Psoas muscle (tissue), 8 donors: ENCODE data around the gene SERINC4. TPM values are rescaled to one million over a fixed set of nuclear protein-coding genes. Genes with fewer than 3 reads are reported as not detected.
A peak's percentile ranks its signal among the peaks of the same experiment; 100 is the strongest.

Experiments used
- ATAC-seq, 4 donors: fragments of 200-7000 bp; cut with Tn5 transposase; one replicate each; pipeline ENCODE4 v1.9.1; 2020; ENCODE audit warnings: moderate library complexity in 3 of 4, mild to moderate bottlenecking in 2 of 4
- DNase-seq, 2 donors: peaks; one replicate each; pipeline ENCODE4 v3.0.0-alpha.2; 2020
- H3K27ac ChIP-seq: fragments of 200-600 bp; one replicate; pipeline ENCODE4 v1.8.0; 2022
- H3K27me3 ChIP-seq, 3 donors: fragments of 200-600 bp in 1 of 3; one replicate each; pipeline versions ENCODE4 v1.6.1 to v1.8.0; 2013 to 2022; ENCODE audit warnings: low read length in 2 of 3, mild to moderate bottlenecking in 2 of 3, moderate library complexity in 1 of 3; ENCODE audit not compliant: insufficient read depth in 3 of 3
- H3K36me3 ChIP-seq, 2 donors: fragments of 200-600 bp in 1 of 2; one replicate each; pipeline versions ENCODE4 v1.6.1 to v1.8.0; 2013 to 2022; ENCODE audit warnings: low read depth in 1 of 2, mild to moderate bottlenecking in 1 of 2, moderate library complexity in 1 of 2; ENCODE audit not compliant: insufficient read depth in 1 of 2
- H3K4me1 ChIP-seq: fragments of 200-600 bp; one replicate; pipeline ENCODE4 v1.8.0; 2022
- H3K4me3 ChIP-seq: fragments of 200-600 bp; one replicate; pipeline ENCODE4 v1.8.0; 2022; ENCODE audit warnings: mild to moderate bottlenecking
- H3K9me3 ChIP-seq: fragments of 200-600 bp; one replicate; pipeline ENCODE4 v1.8.0; 2022
- WGBS, 3 donors: extraction: QIAGEN DNeasy Blood & Tissue Kit; methylation state at CpG; one replicate each; pipeline versions ENCODE4 v1.1.6 to v1.1.7; 2013; 5-methylcytosine and 5-hydroxymethylcytosine counted together
- intact Hi-C, 2 donors: fragments of 100-400 bp; cut with DNase I; formaldehyde crosslinking; loops; one replicate each; pipeline versions ENCODE4 v1.11.0 to v1.14.2; 2022
- polyA plus RNA-seq, 3 donors: library from polyadenylated mRNA; stranded (reverse); fragments of 200-250 nt; gene quantifications; one replicate each; pipeline ENCODE4 v1.2.3, GENCODE V29; 2013
- total RNA-seq, 4 donors: library from RNA; stranded (reverse); fragmentation: NEBNext Ultra II Directional in 2 of 4; extraction: Animal tissue kit (Norgen Biotek cat#: 25700) in 2 of 4; gene quantifications; one replicate each; pipeline versions ENCODE4 v1.2.1 to v1.2.4, GENCODE V29; 2021 to 2023
- TF ChIP-seq, protein P1 (sequence below): fragments of 200-600 bp; IDR thresholded peaks from one replicate; pipeline ENCODE4 v1.8.0; 2022; ENCODE audit warnings: antibody characterized with exemption
- donor health status: healthy with polysubstance abuse.
- donor health status: DM: no; HTN: no; CAD: no; lungs with moderate emphysema.
- donor health status: Bipolar disorder and iron deficiency.
- donor health status: healthy.
- donor health status: DM: yes; HTN: yes; CAD: no.
- donor health status: DM: no; HTN: no; CAD: no.
- donor health status: DM: no; HTN: no; CAD: no.
- donor health status: DM: yes; HTN: yes; CAD: no.

The SERINC4 gene
- total and polyA plus RNA-seq, 7 donors = 0.15 to 0.93 (median 0.23) TPM

DNA sequence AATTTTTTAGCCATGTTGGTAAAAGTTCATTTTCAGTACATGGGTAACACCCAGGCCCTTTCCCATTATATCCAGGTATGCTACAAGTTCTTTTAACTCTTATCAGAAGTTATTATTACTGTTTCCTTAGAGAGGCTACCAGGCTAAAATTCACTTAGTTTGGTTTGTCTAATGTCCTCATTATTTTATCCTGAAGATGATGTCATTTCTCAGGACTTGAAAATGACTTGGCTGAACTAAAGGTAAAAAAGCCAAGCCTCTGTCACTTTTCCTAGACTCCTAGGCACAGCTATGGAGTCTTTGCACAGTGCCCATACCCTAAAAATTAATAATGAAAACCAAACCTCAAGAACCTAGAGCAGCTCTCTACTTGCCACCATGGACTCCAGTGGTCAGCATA, 27.4 kb downstream of the SERINC4 start:
- no peaks in the 10 kb centered on the region for H3K9me3 ChIP-seq
- no peak overlapping the region for H3K27ac ChIP-seq
- no peaks in the 10 kb centered on the region for H3K27me3 ChIP-seq
- H3K4me1 ChIP-seq = no peaks in the 10 kb centered on the region
- intact Hi-C loops = no loop called here
- ATAC-seq (no peak), DNase-seq (no peak)
- H3K36me3 ChIP-seq = peaks cover 11 to 67% of the 10 kb centered on the region in 2 donors
- TF ChIP-seq, protein P1, sequence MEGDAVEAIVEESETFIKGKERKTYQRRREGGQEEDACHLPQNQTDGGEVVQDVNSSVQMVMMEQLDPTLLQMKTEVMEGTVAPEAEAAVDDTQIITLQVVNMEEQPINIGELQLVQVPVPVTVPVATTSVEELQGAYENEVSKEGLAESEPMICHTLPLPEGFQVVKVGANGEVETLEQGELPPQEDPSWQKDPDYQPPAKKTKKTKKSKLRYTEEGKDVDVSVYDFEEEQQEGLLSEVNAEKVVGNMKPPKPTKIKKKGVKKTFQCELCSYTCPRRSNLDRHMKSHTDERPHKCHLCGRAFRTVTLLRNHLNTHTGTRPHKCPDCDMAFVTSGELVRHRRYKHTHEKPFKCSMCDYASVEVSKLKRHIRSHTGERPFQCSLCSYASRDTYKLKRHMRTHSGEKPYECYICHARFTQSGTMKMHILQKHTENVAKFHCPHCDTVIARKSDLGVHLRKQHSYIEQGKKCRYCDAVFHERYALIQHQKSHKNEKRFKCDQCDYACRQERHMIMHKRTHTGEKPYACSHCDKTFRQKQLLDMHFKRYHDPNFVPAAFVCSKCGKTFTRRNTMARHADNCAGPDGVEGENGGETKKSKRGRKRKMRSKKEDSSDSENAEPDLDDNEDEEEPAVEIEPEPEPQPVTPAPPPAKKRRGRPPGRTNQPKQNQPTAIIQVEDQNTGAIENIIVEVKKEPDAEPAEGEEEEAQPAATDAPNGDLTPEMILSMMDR = no peak
- H3K4me3 ChIP-seq = no peak overlapping the region

DNA sequence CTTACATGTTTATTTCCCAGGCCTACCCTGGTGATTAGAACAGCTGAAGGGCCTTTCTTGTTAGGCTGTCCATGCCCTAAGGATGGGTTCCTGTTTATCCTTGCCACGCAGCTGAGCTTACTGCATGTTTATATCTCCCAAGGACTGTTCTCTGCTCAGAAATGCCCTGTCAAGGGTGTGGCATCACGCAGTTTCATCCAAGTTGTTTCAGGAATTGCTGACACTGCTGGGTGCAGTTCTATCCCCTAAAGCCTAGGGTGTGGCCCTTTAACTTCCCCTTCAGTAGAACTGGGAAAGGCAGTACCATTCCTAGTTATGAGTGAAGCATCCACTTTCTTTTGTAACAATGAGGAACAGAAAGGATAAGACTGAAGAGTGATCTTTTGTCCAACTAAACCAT, 28.2 kb downstream of the SERINC4 start:
- 61 to 77% (median 73%) methylated on average over 2 of the region's 2 CpGs for WGBS, 3 donors
- ATAC-seq (no peak), DNase-seq (no peak)
- H3K36me3 ChIP-seq = peaks cover 11 to 75% of the 10 kb centered on the region in 2 donors
- TF ChIP-seq, protein P1 = no peak
- H3K27ac ChIP-seq = no peak overlapping the region
- no peaks in the 10 kb centered on the region for H3K27me3 ChIP-seq
- H3K4me3 ChIP-seq = no peak overlapping the region
- intact Hi-C loops = no loop called here
- H3K9me3 ChIP-seq = no peaks in the 10 kb centered on the region
- no peaks in the 10 kb centered on the region for H3K4me1 ChIP-seq

DNA sequence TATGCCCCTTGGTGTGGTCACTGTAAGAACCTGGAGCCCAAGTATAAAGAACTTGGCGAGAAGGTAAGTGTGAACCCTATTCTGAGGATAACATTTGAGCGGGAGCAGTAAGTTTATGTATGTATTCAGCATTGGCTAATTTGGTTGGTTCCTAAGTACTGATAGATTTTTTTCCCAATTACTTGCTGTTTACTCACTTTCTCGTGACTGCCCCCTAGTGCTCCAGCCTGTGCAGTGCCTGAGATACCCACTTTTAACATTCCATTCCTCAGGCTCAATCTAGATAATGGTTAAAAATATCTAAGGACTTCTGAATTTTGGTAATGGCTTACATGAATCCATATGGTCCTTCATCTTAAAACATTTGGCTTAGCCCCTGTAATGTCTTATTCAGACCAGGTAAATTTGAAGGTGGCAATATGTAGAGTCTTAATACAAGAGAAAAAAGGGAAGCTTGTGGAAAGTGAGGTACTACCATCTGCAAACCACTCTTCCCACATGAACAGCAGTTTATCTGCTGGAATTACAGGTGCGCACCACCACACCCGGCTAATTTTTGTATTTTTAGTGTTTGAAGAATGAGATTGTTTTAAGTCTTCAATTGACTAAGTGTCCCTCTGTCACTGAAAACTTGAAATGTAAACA, 30.3 kb downstream of the SERINC4 start:
- no peak overlapping the region for H3K27ac ChIP-seq
- no peaks in the 10 kb centered on the region for H3K9me3 ChIP-seq
- DNase-seq (peak in 1 of 2 donors; percentile 44), ATAC-seq (peak in 3 of 4 donors; percentile 54 to 67 (median 54))
- H3K4me1 ChIP-seq = no peaks in the 10 kb centered on the region
- WGBS, 3 donors = 76 to 77% (median 76%) methylated on average over 5 of the region's 5 CpGs
- TF ChIP-seq, protein P1 = peak; percentile 64
- no peak overlapping the region for H3K4me3 ChIP-seq
- peaks cover 19 to 96% of the 10 kb centered on the region in 2 donors for H3K36me3 ChIP-seq
- intact Hi-C loops = no loop called here
- no peaks in the 10 kb centered on the region for H3K27me3 ChIP-seq

DNA sequence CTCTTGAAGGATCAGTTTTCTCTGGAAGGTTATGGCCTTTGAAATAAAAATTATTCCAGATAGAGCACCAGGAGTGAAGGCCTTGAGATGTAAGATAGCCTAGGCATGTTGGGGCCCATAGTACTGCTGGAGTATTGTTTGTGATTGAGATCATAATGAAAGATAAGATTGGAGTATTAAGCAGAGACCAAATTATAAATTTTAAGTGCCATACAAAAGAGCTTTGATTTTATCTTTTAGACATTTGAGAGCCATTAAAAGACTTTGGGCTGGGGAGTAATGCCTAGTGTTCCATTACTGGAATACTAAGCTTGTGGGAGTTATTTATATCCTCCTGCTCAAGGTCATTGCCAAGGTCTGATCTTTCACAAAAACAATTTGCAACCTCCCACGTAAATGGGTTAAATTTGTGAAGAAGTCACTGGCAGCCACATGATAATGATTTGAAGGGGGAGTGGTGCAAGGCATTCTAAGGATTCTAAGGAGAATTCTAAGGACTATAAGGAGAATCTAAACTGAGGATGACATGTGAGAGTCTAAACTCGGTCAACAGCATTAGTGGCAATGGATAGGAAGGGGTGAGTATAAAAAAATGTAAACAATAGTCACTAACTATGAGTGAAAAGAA, 36.1 kb downstream of the SERINC4 start:
- peaks cover 21 to 100% of the 10 kb centered on the region in 2 donors for H3K36me3 ChIP-seq
- TF ChIP-seq, protein P1 = no peak

More for the DNA sequence above, 36.1 kb downstream of the SERINC4 start:
- no peaks in the 10 kb centered on the region for H3K27me3 ChIP-seq
- WGBS, 3 donors = 44 to 55% (median 49%) methylated on average over 2 of the region's 2 CpGs
- peaks cover 8% of the 10 kb centered on the region for H3K4me1 ChIP-seq
- ATAC-seq = no peak
- peak overlapping the region; percentile 21 for H3K27ac ChIP-seq
- DNase-seq = no peak
- H3K9me3 ChIP-seq = no peaks in the 10 kb centered on the region
- H3K4me3 ChIP-seq = no peak overlapping the region
- intact Hi-C loops = no loop called here
